ENCODE data around the gene AADACL3.
"Not testable (repeated sequence)": the region's sequence is repeated elsewhere in the genome, so short reads cannot be mapped to it uniquely, and the experiment has no call there.

AADACL3 gene

DNA sequence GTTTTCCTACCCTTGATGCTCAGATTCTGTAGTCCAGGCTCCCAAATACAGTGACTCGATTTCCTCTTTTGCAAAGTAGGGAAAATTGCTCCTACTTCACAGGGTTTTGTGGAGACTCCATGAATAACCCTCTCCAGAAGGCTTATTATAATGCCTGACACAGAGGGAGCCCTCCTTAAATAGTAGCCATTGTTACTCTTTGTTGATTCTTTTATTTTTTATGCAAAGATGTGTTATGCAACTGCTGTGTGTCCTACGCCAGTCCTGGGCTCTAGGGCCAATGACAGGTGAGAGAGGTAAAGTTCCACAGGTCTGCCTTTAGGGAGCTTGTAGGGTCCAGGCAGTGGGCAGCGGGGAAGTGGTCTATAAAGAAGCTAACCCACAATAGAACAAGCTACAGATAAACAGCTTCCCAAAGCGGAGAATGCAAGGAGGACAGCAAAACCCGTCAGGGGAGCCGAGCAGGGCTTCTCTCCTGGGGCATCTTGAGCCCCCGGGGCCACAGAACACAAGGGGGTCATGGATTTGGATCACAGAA, 1.5 kb downstream of the AADACL3 start:
- no peak for DNase-seq (ENCODE audit: extremely low read depth, insufficient read length)
- Histone ChIP-seq H3K4me3 (replicated peaks; ENCODE audit: low read depth, low read length) (no peak overlapping the region), H3K27me3 (replicated peaks; ENCODE audit: control insufficient read depth, insufficient read depth, low read length) (no peaks in the 10 kb centered on the region; the same call in 1 of the 2 replicates), H3K36me3 (ENCODE audit: control insufficient read depth, insufficient read depth, low read length) (no peaks in the 10 kb centered on the region)
- TF ChIP-seq CTCF (IDR thresholded peaks at IDR 0.05; ENCODE audit: insufficient read depth, low read length, poor library complexity, severe bottlenecking): no peak

DNA sequence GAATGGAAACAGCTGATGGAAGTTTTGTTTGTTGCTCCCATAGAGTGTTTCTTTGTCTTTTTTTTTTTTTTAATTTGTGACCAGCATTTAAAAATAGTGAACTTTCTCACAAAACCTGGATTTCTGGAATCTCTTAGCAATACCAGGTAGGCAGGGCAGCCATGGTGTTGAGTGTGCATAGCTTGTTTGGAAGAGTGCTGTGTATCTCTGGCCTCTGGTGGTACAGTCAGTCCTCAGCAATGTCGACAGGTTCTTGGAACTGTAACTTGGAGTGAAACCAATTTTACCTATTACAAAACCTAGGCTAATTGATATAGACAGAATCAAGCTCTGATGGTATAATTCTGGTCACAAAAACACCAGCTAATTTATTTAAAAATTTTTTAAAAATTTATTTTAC, 6.7 kb downstream of the AADACL3 start:
- DNase-seq (ENCODE audit: extremely low read depth, insufficient read length): no peak
- Histone ChIP-seq H3K36me3 (ENCODE audit: control insufficient read depth, insufficient read depth, low read length) (no peaks in the 10 kb centered on the region), H3K27me3 (replicated peaks; ENCODE audit: control insufficient read depth, insufficient read depth, low read length) (no peaks in the 10 kb centered on the region), H3K4me3 (replicated peaks; ENCODE audit: low read depth, low read length) (no peak overlapping the region)
- TF ChIP-seq CTCF (IDR thresholded peaks at IDR 0.05; ENCODE audit: insufficient read depth, low read length, poor library complexity, severe bottlenecking): no peak

GRCh38 chr1:12728391-12728790, 12.5 kb downstream of the AADACL3 start:
- no peak for DNase-seq (ENCODE audit: extremely low read depth, insufficient read length)
- Histone ChIP-seq H3K4me3 (replicated peaks; ENCODE audit: low read depth, low read length) (no peak overlapping the region), H3K27me3 (replicated peaks; ENCODE audit: control insufficient read depth, insufficient read depth, low read length) (no peaks in the 10 kb centered on the region; the same call in 1 of the 2 replicates), H3K36me3 (ENCODE audit: control insufficient read depth, insufficient read depth, low read length) (no peaks in the 10 kb centered on the region)
- TF ChIP-seq CTCF (IDR thresholded peaks at IDR 0.05; ENCODE audit: insufficient read depth, low read length, poor library complexity, severe bottlenecking): no peak

GRCh38 chr1:12730156-12730555, 14.2 kb downstream of the AADACL3 start:
- DNase-seq (ENCODE audit: extremely low read depth, insufficient read length): no peak
- no peak for TF ChIP-seq CTCF (IDR thresholded peaks at IDR 0.05; ENCODE audit: insufficient read depth, low read length, poor library complexity, severe bottlenecking)
- Histone ChIP-seq H3K27me3 (replicated peaks; ENCODE audit: control insufficient read depth, insufficient read depth, low read length) (no peaks in the 10 kb centered on the region; the same call in 1 of the 2 replicates), H3K4me3 (replicated peaks; ENCODE audit: low read depth, low read length) (no peak overlapping the region), H3K36me3 (ENCODE audit: control insufficient read depth, insufficient read depth, low read length) (no peaks in the 10 kb centered on the region)

DNA sequence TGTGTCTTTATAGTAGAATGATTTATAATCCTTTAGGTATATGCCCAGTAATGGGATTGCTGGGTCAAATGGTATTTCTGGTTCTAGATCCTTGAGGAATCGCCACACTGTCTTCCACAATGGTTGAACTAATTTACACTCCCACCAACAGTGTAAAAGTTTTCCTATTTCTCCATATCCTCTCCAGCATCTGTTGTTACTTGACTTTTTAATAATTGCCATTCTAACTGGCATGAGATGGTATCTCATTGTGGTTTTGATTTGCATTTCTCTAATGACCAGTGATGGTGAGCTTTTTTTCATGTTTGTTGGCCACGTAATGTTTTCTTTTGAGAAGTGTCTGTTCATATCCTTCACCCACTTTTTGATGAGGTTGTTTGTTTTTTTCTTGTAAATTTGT, 15.2 kb downstream of the AADACL3 start:
- DNase-seq (ENCODE audit: extremely low read depth, insufficient read length); H3K36me3 ChIP-seq (ENCODE audit: control insufficient read depth, insufficient read depth, low read length); H3K4me3 ChIP-seq (replicated peaks; ENCODE audit: low read depth, low read length); H3K27me3 ChIP-seq (replicated peaks; ENCODE audit: control insufficient read depth, insufficient read depth, low read length): not testable (repeated sequence)

- Histone ChIP-seq H3K4me3 (replicated peaks; ENCODE audit: low read depth, low read length) (no peak overlapping the region), H3K36me3 (ENCODE audit: control insufficient read depth, insufficient read depth, low read length) (no peaks in the 10 kb centered on the region), H3K27me3 (replicated peaks; ENCODE audit: control insufficient read depth, insufficient read depth, low read length) (no peaks in the 10 kb centered on the region)
- TF ChIP-seq CTCF (IDR thresholded peaks at IDR 0.05; ENCODE audit: insufficient read depth, low read length, poor library complexity, severe bottlenecking): no peak
- no peak for DNase-seq (ENCODE audit: extremely low read depth, insufficient read length)
Observed at GRCh38 chr1:12734651-12735050, 18.7 kb downstream of the AADACL3 start.

Measured in GM06990 (cell line).